Heart right ventricle (tissue), 16 donors: ENCODE results near the gene ZNF319. TPM values are rescaled to one million over a fixed set of nuclear protein-coding genes. Genes with fewer than 3 reads are reported as not detected.

ENCODE experiments used
- ATAC-seq, 8 donors: fragments of 200-7000 bp; cut with Tn5 transposase; one replicate each; pipeline ENCODE4 v1.9.1; 2020; ENCODE audit warnings: mild to moderate bottlenecking in 8 of 8, moderate library complexity in 8 of 8, moderate number of reproducible peaks in 1 of 8
- DNase-seq, 2 donors: peaks; one replicate each; pipeline ENCODE4 v3.0.0-alpha.2; 2020
- H3K27ac ChIP-seq, 10 donors: fragments of 200-600 bp; sonication (generic) in 2 of 10; one replicate each; pipeline versions ENCODE4 v1.5.0 to v1.8.0; 2020 to 2022; ENCODE audit warnings: mild to moderate bottlenecking in 3 of 10
- H3K27me3 ChIP-seq, 7 donors: fragments of 200-600 bp; one replicate each; pipeline ENCODE4 v1.8.0; 2021 to 2022; ENCODE audit warnings: mild to moderate bottlenecking in 2 of 7
- H3K36me3 ChIP-seq, 9 donors: fragments of 200-600 bp; sonication (generic) in 1 of 9; one replicate each; pipeline versions ENCODE4 v1.5.0 to v1.8.0; 2020 to 2022; ENCODE audit warnings: mild to moderate bottlenecking in 2 of 9
- H3K4me1 ChIP-seq, 9 donors: fragments of 200-600 bp; sonication (generic) in 1 of 9; one replicate each; pipeline versions ENCODE4 v1.5.0 to v1.8.0; 2020 to 2022; ENCODE audit warnings: mild to moderate bottlenecking in 4 of 9
- H3K4me3 ChIP-seq, 10 donors: fragments of 200-600 bp; sonication (generic) in 2 of 10; one replicate each; pipeline versions ENCODE4 v1.5.0 to v1.8.0; 2020 to 2022; ENCODE audit warnings: mild to moderate bottlenecking in 7 of 10, moderate library complexity in 2 of 10
- H3K9me3 ChIP-seq, 11 donors: fragments of 200-600 bp in 10 of 11; sonication (generic) in 2 of 11; one replicate each; pipeline versions ENCODE4 v1.5.0 to v1.8.0; 2013 to 2022; ENCODE audit warnings: mild to moderate bottlenecking in 2 of 11, control low read depth in 1 of 11, moderate library complexity in 1 of 11
- WGBS, 2 donors: extraction: QIAGEN DNeasy Blood & Tissue Kit; methylation state at CpG; one replicate each; pipeline ENCODE4 v1.1.7; 2013; ENCODE audit warnings: inconsistent platforms in 1 of 2; 5-methylcytosine and 5-hydroxymethylcytosine counted together
- intact Hi-C, 10 donors: fragments of 100-400 bp; cut with DNase I; formaldehyde crosslinking; loops; one replicate each; pipeline versions ENCODE4 v1.11.1 to v1.14.2; 2022
- polyA plus RNA-seq, 2 donors: library from polyadenylated mRNA; stranded (reverse); fragments of 200-250 nt; gene quantifications; one replicate each; pipeline ENCODE4 v1.2.3, GENCODE V29; 2013
- total RNA-seq, 10 donors: library from RNA; stranded (reverse); fragmentation: NEBNext Ultra II Directional in 3 of 10; extraction: Animal tissue kit (Norgen Biotek cat#: 25700) in 3 of 10; gene quantifications; one replicate each; pipeline versions ENCODE4 v1.2.1 to v1.2.4, GENCODE V29; 2021 to 2023
- TF ChIP-seq, protein P1 (sequence below), 9 donors: fragments of 200-600 bp; sonication (generic) in 2 of 9; IDR thresholded peaks; one replicate each; pipeline versions ENCODE4 v1.5.0 to v1.8.0; 2021 to 2022; ENCODE audit warnings: antibody characterized with exemption in 9 of 9, mild to moderate bottlenecking in 5 of 9, moderate library complexity in 1 of 9
- donor health status: Arrhythmogenic right ventricular cardiomyopathy.
- donor health status: ischemic (EF 13 %, LVEDD 7.1; RV severe dilation, severe dysfunction).
- donor health status: healthy with polysubstance abuse.
- donor health status: DM: no; HTN: yes; CAD: no.
- donor health status: DM: no; HTN: no; CAD: no.
- donor health status: ischemic (EF 25% LVEDD 6.9; RV normal size, moderate dysfunction).
- donor health status: ischemic (EF 25% LVEDD 5.7; RV mildly dilated, moderate dysfunction).
- donor health status: healthy.
- donor health status: DM: yes; HTN: yes; CAD: no.
- donor health status: Ischemic cardiomyopathy.
- donor health status: ischemic (EF 35%, LVEDD 5.7; RV mildly dilated, moderate dysfunction).
- donor health status: nonischemic (EF 11% LVEDD 7.7; RV severe dilation, severe dysfunction).
- donor health status: DM: yes; HTN: yes; CAD: no.
- donor health status: PGD.
- donor health status: ischemic (EF 29% LVEDD 5.4; RV normal size, mild dysfunction).
- donor health status: nonischemic (EF 23%, LVEDD 6.1; RV moderate dilation, normal function).

ZNF319 gene
- total and polyA plus RNA-seq, 12 donors, result 3.5 to 11.3 (median 7.5) TPM

DNA sequence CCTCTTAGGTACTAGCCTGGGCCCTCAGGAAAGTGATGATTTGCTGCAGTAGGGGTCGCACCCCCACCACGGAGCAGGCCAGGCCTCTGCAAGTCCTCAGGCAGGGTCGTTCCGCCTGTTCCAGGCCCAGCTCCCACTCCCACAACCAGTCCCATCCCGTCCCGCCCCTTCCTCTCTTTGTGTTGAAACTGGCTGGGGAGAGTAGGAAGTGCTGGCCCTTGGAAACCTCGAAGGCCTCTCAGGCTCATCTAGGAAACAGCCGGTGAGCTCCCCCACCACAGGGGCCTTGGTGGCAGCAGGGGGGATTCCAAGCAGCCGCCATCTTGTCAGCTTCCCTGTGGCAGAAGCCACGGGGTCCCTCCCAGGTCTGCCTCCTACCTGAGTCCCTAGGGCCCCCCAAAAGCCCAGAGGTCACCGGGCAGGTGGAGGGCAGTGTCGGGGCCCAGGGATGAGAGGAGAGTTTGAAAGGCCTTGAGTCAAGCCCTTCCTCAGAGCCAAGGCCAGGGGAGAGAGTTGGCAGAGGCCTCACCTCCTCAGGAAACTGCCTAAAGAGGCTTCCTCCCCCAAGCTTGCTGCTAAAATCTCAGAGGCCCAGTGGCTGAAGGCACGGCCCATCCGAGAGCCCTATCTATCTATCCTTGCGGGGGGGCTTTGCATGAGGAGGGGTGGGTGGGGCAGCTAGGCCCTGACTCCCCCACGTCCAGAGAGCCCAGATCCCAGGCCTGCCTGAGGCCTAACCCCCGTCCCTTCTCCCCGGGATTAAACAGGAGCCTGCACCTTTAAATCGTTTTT lies 47.3 kb upstream of the ZNF319 start:
- no peak overlapping the region for H3K4me3 ChIP-seq
- WGBS, 2 donors, result 52 to 54% methylated on average over 19 of the region's 19 CpGs
- intact Hi-C loops, result no loop called here
- DNase-seq (peak in 1 of 2 donors; percentile 65), ATAC-seq (peak; percentile 9 to 82 (median 58))
- no peaks in the 10 kb centered on the region for H3K9me3 ChIP-seq
- H3K36me3 ChIP-seq, result peaks cover 0 to 32% (median 8%) of the 10 kb centered on the region in 9 donors
- no peaks in the 10 kb centered on the region for H3K27me3 ChIP-seq
- peak overlapping the region; percentile 40 to 87 (median 76) for H3K27ac ChIP-seq
- H3K4me1 ChIP-seq, result peaks cover 4 to 59% (median 35%) of the 10 kb centered on the region in 9 donors
- TF ChIP-seq, protein P1, sequence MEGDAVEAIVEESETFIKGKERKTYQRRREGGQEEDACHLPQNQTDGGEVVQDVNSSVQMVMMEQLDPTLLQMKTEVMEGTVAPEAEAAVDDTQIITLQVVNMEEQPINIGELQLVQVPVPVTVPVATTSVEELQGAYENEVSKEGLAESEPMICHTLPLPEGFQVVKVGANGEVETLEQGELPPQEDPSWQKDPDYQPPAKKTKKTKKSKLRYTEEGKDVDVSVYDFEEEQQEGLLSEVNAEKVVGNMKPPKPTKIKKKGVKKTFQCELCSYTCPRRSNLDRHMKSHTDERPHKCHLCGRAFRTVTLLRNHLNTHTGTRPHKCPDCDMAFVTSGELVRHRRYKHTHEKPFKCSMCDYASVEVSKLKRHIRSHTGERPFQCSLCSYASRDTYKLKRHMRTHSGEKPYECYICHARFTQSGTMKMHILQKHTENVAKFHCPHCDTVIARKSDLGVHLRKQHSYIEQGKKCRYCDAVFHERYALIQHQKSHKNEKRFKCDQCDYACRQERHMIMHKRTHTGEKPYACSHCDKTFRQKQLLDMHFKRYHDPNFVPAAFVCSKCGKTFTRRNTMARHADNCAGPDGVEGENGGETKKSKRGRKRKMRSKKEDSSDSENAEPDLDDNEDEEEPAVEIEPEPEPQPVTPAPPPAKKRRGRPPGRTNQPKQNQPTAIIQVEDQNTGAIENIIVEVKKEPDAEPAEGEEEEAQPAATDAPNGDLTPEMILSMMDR (IDR thresholded peaks at IDR 0.05), result peak in 5 of 9 donors; percentile 11 to 52 (median 26)

DNA sequence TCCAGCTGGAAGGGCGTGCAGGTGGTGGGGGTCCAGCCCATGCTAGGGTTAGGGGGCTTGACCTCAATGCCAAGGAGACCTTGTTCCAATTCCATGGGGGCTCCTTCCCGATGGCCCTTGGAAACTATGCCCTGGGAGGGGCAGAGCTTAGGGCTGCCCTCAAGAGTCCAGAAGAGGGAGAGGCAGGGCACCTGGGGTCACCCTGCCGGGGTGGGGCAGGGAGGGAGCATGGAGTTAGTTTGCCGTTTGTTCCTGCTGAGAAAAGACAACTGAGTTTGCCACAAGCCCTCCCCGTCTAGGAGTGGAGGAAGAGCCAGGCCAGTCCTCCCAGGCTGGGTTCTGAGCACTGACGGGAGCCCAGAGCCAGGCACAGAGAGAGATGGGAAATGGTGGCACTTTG lies 46.5 kb upstream of the ZNF319 start:
- Histone ChIP-seq H3K4me1 (peaks cover 4 to 55% (median 35%) of the 10 kb centered on the region in 9 donors), H3K27me3 (no peaks in the 10 kb centered on the region), H3K9me3 (no peaks in the 10 kb centered on the region), H3K4me3 (no peak overlapping the region), H3K27ac (peak overlapping the region; percentile 40 to 87 (median 74)), H3K36me3 (peaks cover 0 to 40% (median 12%) of the 10 kb centered on the region in 9 donors)
- WGBS, 2 donors, result 37 to 46% methylated on average over 6 of the region's 6 CpGs
- DNase-seq (no peak), ATAC-seq (peak in 4 of 8 donors; percentile 8 to 21 (median 10))
- TF ChIP-seq, protein P1 (IDR thresholded peaks at IDR 0.05), result no peak
- intact Hi-C loops, result no loop called here

DNA sequence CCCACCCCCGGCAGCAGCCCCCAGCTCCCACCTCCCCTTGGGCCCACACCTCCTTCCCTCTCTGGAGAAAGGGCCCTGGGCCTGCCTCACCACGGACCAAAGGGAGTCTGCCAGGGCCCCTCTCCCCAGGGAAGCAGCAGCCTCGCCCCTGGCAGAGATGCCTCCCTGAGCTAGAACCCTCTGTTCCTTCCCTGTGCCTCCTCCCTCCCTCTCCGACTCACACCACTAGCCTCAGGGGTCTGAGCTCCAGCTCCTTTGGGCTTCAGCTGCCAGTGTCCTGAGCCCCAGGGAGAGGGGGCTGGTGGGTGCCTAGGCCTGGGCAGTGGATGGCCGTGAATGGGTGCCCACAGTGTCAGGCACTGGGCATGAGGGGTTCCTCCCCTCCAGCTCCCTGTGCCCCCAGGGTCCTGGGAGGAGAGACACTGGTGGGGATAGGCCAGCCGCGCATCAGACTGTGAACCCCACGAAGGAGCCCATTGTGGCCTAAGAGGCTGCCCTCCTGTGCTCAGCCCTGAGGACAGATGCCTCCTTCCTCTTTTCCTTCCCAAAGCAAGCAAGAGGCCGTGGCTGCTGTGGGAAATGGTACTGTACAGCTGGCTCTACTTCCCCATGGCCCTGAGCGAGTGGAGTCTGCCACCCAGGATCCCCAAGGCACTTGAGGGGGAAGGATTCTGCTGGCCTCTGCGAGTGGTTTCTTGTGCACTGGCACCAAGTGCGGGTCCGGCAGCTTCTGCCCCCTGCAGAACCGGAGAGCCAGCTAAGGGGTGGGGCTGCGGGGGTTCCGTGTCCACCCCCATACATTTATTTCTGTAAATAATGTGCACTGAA lies 45.8 kb upstream of the ZNF319 start:
- ATAC-seq (peak in 1 of 8 donors; percentile 8), DNase-seq (no peak)
- H3K9me3 ChIP-seq, result no peaks in the 10 kb centered on the region
- peak overlapping the region in 8 of 10 donors; percentile 40 to 87 (median 80) for H3K27ac ChIP-seq
- peaks cover 4 to 53% (median 35%) of the 10 kb centered on the region in 9 donors for H3K4me1 ChIP-seq
- 74 to 76% methylated on average over 16 of the region's 16 CpGs for WGBS, 2 donors
- H3K27me3 ChIP-seq, result no peaks in the 10 kb centered on the region
- TF ChIP-seq, protein P1 (IDR thresholded peaks at IDR 0.05), result no peak
- no peak overlapping the region for H3K4me3 ChIP-seq
- peaks cover 0 to 47% (median 14%) of the 10 kb centered on the region in 9 donors for H3K36me3 ChIP-seq
- intact Hi-C loops, result no loop called here

DNA sequence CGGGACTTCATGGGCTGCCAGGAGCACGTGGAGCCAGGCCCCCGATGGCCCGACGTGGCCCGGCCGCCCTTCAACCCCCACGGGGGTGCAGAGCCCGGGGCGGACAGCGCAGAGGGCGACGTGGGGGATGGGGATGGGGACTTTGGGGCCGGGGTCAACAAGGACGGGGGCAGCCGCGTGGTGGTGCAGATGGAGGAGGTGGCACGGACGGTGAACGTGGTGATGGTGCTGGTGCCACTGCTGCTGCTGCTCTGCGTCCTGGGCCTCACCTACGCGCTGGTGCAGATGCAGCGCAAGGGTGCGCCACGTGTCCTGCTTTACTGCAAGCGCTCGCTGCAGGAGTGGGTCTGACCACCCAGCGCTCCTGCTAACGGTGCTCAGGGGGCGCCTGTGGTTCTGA lies 44.6 kb upstream of the ZNF319 start:
- H3K9me3 ChIP-seq, result no peaks in the 10 kb centered on the region
- TF ChIP-seq, protein P1 (IDR thresholded peaks at IDR 0.05), result no peak

More for the DNA sequence above, 44.6 kb upstream of the ZNF319 start:
- H3K36me3 ChIP-seq, result peaks cover 0 to 58% (median 24%) of the 10 kb centered on the region in 9 donors
- H3K27ac ChIP-seq, result peak overlapping the region in 2 of 10 donors; percentile 78 to 83
- no peaks in the 10 kb centered on the region for H3K27me3 ChIP-seq
- ATAC-seq (no peak), DNase-seq (no peak)
- peaks cover 4 to 49% (median 35%) of the 10 kb centered on the region in 9 donors for H3K4me1 ChIP-seq
- no peak overlapping the region for H3K4me3 ChIP-seq
- WGBS, 2 donors, result 85 to 90% methylated on average over 30 to 31 of the region's 31 CpGs
- intact Hi-C loops, result no loop called here
